Measurements from ENCODE around the gene UBTD1.
"Not testable (repeated sequence)": the region's sequence is repeated elsewhere in the genome, so short reads cannot be mapped to it uniquely, and the experiment has no call there.

Gene UBTD1

GRCh38 chr10:97540669-97541500, 42.2 kb downstream of the UBTD1 start:
- no peak for DNase-seq

- peak; percentile 32 for DNase-seq
These were observed 43.7 kb downstream of the UBTD1 start for GRCh38 chr10:97542169-97543024.

- DNase-seq = peak; percentile 21
These were observed 44.4 kb downstream of the UBTD1 start for GRCh38 chr10:97543025-97543546.

GRCh38 chr10:97546456-97547270, 47.9 kb downstream of the UBTD1 start:
- DNase-seq = no peak

GRCh38 chr10:97547271-97547600, 48.5 kb downstream of the UBTD1 start:
- no peak for DNase-seq

- no peak for DNase-seq
These were observed 49.2 kb downstream of the UBTD1 start for GRCh38 chr10:97547962-97548361.

- DNase-seq = no peak
These were observed 50.2 kb downstream of the UBTD1 start for GRCh38 chr10:97548828-97549455.

GRCh38 chr10:97549587-97550322, 51.0 kb downstream of the UBTD1 start:
- peak; percentile 80 for DNase-seq

GRCh38 chr10:97550336-97551149, 51.8 kb downstream of the UBTD1 start:
- peak; percentile 60 for DNase-seq

GRCh38 chr10:97551271-97551670, 52.5 kb downstream of the UBTD1 start:
- DNase-seq = no peak

GRCh38 chr10:97553575-97554031, 54.9 kb downstream of the UBTD1 start:
- peak; percentile 69 for DNase-seq

GRCh38 chr10:97554336-97554735, 55.6 kb downstream of the UBTD1 start:
- not testable (repeated sequence) for DNase-seq

- not testable (repeated sequence) for DNase-seq
These were observed 56.8 kb downstream of the UBTD1 start for GRCh38 chr10:97555541-97555940.

GRCh38 chr10:97560731-97561381, 62.1 kb downstream of the UBTD1 start:
- not testable (repeated sequence) for DNase-seq

- not testable (repeated sequence) for DNase-seq
These were observed 62.8 kb downstream of the UBTD1 start for GRCh38 chr10:97561386-97562077.

GRCh38 chr10:97562329-97562728, 63.6 kb downstream of the UBTD1 start:
- DNase-seq = not testable (repeated sequence)

- no peak for DNase-seq
These were observed 64.6 kb downstream of the UBTD1 start for GRCh38 chr10:97563337-97563736.

GRCh38 chr10:97564776-97565175, 66.1 kb downstream of the UBTD1 start:
- DNase-seq = no peak

GRCh38 chr10:97566336-97566996, 67.7 kb downstream of the UBTD1 start:
- no peak for DNase-seq
